HG03432 (cell line): Measurements from ENCODE around the gene ITLN2.
"Not testable (repeated sequence)": the region's sequence is repeated elsewhere in the genome, so short reads cannot be mapped to it uniquely, and the experiment has no call there.

Source experiments
- ATAC-seq: cut with Tn5 transposase; IDR thresholded peaks from one replicate; pipeline ENCODE4 v1.9.1; 2021; ENCODE audit warnings: mild to moderate bottlenecking, moderate library complexity; ENCODE audit not compliant: unreplicated experiment

Gene ITLN2

GRCh38 chr1:160910170-160910750 is 44.3 kb downstream of the ITLN2 start:
- ATAC-seq: no peak

- no peak for ATAC-seq
Measured at GRCh38 chr1:160907976-160908375, 46.6 kb downstream of the ITLN2 start.

GRCh38 chr1:160905617-160905989 is 49.0 kb downstream of the ITLN2 start:
- ATAC-seq: no peak

GRCh38 chr1:160904783-160905616 is 49.6 kb downstream of the ITLN2 start:
- no peak for ATAC-seq

GRCh38 chr1:160902251-160902650 is 52.4 kb downstream of the ITLN2 start:
- not testable (repeated sequence) for ATAC-seq

- ATAC-seq: no peak
Measured at GRCh38 chr1:160901768-160902167, 52.8 kb downstream of the ITLN2 start.

GRCh38 chr1:160900683-160901082 is 53.9 kb downstream of the ITLN2 start:
- ATAC-seq: not testable (repeated sequence)
